ENCODE measurements around the gene THBS3.
A peak's percentile ranks its signal among the peaks of the same experiment; 100 is the strongest.
"Not testable (repeated sequence)": the region's sequence is repeated elsewhere in the genome, so short reads cannot be mapped to it uniquely, and the experiment has no call there.

Gene THBS3

DNA sequence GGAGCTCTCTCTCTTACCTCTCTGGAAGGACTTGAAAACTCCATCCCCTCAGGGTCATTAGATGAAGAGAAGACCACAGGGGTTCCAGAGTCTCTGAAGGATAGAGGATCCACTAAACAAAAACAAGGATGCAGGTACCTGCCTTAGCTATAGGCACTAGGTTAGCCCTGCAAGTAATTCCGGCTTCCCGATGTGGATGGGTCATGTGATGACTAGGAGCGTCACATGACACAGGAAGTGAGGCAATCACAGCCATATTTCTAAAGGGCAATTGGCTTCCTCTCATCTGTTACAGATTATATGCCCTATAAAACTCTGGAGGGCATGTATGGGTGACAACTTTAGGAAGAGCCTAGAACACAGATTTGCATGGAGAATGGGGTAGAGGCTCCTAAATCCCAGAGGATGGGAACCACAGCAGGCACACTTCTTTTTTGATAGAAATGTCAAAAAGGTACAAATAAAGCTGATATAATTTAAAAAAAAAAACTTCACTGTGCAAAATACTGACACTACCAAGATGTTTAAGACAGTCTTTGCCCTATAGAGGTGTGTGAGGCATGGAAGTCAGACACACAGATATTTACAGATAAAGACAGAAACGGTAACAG, 33.5 kb upstream of the THBS3 start:
- peak; percentile 75 for FAIRE-seq

DNA sequence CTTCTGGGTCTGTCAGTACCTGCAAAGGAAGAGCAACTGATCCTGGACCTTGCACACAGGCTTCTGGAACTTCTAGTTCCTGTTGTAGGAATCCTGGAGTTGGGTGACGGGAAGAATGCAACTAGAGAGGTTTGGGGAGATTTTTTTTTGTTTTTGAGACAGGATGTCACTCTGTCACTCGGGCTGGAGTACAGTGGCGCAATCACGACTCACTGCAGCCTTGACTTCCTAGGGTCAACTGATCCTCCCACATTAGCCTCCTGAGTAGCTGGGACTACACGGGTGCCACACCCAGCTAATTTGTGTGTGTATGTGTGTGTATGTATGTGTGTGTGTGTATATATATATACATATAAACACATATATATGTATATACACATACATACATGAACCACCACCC, 28.8 kb upstream of the THBS3 start:
- DNase-seq (ENCODE audit: insufficient read length, low spot score) (no peak), FAIRE-seq (no peak)
- TF ChIP-seq POLR2A (IDR thresholded peaks at IDR 0.05; ENCODE audit: low read depth, low read length) = no peak
- no peak for TF ChIP-seq TAF1 (IDR thresholded peaks at IDR 0.05; ENCODE audit: low read depth, low read length)
- TF ChIP-seq POU2F2 (IDR thresholded peaks at IDR 0.05; ENCODE audit: low read depth, low read length) = no peak

More for the DNA sequence above, 33.5 kb upstream of the THBS3 start:
- DNase-seq (ENCODE audit: insufficient read length, low spot score) = no peak
- TF ChIP-seq SPI1 (IDR thresholded peaks at IDR 0.05; ENCODE audit: low read depth, low read length) (peak; percentile 54), POLR2A (IDR thresholded peaks at IDR 0.05; ENCODE audit: low read depth, low read length) (no peak)

DNA sequence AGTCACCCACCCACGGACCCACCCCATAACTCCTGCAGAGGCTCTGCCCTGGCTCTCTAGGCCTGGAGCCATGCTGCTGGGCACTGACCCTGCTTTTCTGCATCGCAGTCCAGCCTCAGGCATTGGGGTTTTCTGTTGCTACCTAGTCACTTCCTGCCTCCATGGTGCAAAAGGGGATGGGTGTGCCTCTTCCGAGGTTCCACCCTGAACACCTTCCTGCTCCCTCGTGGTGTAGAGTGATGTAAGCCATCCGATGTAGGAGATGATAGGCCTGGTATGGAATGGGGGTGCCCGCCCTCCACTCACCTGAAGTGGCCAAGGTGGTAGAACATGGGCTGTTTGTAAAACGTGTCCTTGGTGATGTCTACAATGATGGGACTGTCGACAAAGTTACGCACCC, 27.7 kb upstream of the THBS3 start:
- DNase-seq (ENCODE audit: insufficient read length, low spot score) = not testable (repeated sequence)
- peak; percentile 23 for FAIRE-seq

DNA sequence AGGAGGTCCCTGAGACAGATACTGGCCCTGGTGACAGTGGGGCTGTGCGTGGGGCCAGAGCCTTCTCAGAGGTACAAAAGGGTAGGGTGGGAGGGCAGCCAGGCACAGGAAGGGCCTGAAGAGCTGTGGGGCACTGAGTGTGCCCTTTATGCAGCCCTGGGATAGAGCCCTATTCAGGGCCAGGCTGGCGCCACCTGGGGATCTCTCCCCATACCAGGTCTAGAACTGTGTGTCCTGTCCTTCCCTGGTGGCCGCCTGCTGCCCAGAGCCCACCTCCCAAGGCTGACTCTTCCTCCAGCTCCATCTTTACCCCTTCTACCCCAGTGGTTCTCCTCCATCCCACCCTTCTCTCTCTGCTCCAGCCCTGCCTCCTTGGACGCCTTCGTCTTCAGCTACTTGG, 25.8 kb upstream of the THBS3 start:
- DNase-seq (ENCODE audit: insufficient read length, low spot score); FAIRE-seq: not testable (repeated sequence)

DNA sequence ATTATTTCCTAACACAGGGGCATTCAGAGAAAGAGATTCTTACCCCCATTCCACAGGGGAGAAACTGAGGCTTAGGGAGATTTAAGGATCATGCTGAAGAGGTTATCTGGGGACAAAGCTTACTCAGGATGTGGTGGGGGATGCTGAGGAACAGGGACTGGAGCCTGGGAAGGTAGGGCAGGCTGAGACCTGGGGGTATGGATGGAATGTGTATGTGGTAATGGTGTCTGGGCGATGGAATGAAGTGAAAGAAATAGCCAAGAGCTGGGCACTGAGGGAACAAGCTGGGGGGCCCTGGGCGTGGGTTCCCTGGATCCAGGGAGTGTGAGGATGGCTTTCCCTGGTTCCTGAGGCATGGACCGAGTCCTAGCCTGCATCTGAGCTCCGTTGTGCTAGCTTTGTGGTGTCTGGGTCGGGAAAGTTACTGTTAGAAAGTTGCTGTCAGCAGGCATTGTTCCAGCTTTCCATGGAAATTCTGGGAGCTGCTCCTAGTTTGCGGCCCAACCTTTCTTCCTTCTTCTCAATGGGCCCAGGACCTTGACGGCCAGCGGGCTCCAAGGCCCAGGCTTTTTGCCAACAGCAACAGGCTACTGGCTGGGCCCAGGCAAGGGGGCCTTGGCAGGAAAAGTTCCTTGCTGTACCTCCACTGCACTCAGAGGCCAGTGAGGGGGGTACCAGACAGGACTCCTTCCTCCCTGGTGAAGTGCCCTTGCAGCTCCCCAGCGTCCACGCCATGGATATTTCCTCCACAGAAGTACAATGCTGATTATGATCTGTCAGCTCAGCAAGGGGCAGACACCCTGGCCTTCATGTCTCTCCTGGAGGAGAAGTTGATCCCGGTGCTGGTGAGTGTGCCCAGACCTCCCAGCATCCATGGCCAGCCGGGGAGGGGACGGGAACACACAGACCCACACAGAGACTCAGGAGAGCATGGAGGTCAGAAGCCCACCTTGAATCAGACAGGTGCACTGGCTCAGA, 24.6 kb upstream of the THBS3 start:
- DNase-seq (ENCODE audit: insufficient read length, low spot score); FAIRE-seq: not testable (repeated sequence)

DNA sequence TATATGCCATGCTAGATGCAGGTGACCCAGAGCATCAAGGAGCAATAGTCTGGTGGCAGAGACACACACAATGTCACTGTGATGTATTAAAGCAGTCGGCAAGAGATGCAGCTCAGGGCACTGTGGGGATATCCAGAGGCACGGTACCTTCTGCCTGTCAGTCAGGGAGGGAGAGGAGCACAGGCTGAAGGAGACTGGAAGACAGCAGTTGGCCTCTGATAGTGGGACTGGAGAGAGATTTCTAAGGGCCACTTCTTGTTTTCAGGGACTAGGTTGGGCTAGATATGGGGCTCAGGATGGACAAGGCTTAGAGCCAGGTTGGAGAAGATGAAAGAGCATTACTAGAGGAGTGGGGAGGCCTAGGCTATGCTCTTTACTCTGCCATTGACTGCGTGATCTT, 23.6 kb upstream of the THBS3 start:
- not testable (repeated sequence) for DNase-seq (ENCODE audit: insufficient read length, low spot score); FAIRE-seq

DNA sequence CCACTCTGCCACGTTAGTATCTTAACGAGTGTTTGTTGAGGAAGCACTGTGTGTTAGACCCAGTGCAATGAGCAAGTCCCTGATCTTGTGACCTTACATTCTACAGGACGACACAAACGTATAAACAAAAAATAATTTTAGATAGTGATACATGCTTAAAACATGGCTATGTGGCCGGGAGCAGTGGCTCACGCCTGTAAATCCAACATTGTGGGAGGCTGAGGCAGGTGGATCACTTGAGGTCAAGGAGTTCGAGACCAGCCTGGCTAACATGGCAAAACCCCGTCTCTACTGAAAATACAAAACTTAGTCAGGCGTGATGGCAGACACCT, 20.4 kb upstream of the THBS3 start:
- TF ChIP-seq TAF1 (IDR thresholded peaks at IDR 0.05; ENCODE audit: low read depth, low read length) (no peak), SPI1 (IDR thresholded peaks at IDR 0.05; ENCODE audit: low read depth, low read length) (no peak), POLR2A (IDR thresholded peaks at IDR 0.05; ENCODE audit: low read depth, low read length) (no peak), PAX5 (IDR thresholded peaks at IDR 0.05; ENCODE audit: insufficient read depth, low read length, severe bottlenecking) (no peak)
- no peak for FAIRE-seq
- no peak for DNase-seq (ENCODE audit: insufficient read length, low spot score)

DNA sequence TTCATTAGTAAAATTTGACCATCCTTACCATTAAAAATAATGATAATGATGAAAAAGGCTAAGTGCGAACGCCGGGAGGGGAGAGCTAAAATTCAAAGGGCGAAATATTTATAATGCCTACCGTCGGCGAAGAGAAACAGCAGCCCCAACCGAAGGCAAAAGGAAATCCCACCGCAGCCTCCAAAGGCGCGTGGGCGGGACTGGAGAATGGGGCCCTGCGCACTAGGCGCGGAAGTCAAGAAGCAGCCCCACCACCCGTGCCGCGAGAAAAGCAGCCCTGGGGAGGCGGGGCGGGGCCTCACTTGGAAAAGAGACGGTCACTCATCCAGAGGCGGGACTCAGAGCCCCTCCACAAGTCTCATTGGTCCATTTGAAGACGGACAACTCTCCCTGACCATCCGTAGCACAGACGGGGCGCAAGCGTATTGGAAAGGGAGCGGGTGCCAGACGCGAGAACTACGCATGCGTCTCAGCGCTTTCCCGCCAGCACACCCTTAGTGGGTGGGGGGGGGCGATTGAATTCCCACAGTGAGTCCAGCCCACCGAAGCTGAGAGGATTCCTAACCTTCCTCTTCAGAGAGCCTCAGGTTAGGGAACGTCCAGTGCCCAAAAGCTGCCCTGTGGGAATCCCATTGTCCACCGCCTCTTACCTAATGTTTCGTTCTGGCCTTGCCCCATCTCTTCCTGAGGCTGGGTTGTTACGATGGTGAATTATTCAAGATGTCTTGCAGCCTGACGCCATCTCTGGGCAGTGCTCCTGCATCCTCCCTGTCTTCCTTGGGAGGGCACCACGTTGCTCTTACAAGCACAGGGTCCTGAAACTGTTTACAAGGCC, 19.8 kb upstream of the THBS3 start:
- TF ChIP-seq TAF1 (IDR thresholded peaks at IDR 0.05; ENCODE audit: low read depth, low read length) = peak; percentile 76
- peak; percentile 63; the same call in 1 of the 2 replicates for TF ChIP-seq POU2F2 (IDR thresholded peaks at IDR 0.05; ENCODE audit: low read depth, low read length)
- peak; percentile 85 for TF ChIP-seq POLR2A (IDR thresholded peaks at IDR 0.05; ENCODE audit: low read depth, low read length)
- peak; percentile 79 for TF ChIP-seq POLR2AphosphoS5 (IDR thresholded peaks at IDR 0.05; ENCODE audit: low read depth, low read length)
- peak; percentile 23; the same call in 1 of the 2 replicates for TF ChIP-seq SPI1 (IDR thresholded peaks at IDR 0.05; ENCODE audit: low read depth, low read length)
- TF ChIP-seq PAX5 (IDR thresholded peaks at IDR 0.05; ENCODE audit: insufficient read depth, low read length, severe bottlenecking) = no peak
- FAIRE-seq (peak; percentile 92), DNase-seq (ENCODE audit: insufficient read length, low spot score) (peak; percentile 95)

DNA sequence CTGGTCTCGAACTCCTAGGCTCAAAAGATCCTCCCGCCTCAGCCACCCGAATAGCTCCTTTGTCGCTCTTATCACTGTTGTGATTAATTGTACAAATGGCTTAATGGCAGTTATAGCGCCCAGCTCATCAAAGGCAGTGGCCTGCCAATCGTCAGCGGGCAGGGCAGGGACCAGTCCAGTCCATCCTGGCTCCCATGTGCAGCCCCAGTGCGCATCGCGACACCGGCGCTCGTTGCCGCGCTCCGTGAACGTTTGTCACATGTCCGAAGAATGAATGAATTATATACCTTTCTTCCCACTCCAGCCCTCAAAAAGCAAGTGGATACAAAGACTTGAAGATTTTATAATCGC, 19.2 kb upstream of the THBS3 start:
- no peak for TF ChIP-seq PAX5 (IDR thresholded peaks at IDR 0.05; ENCODE audit: insufficient read depth, low read length, severe bottlenecking)
- no peak for TF ChIP-seq SPI1 (IDR thresholded peaks at IDR 0.05; ENCODE audit: low read depth, low read length)
- no peak for TF ChIP-seq POLR2AphosphoS5 (IDR thresholded peaks at IDR 0.05; ENCODE audit: low read depth, low read length)
- TF ChIP-seq TAF1 (IDR thresholded peaks at IDR 0.05; ENCODE audit: low read depth, low read length) = no peak; the same call in 1 of the 2 replicates
- TF ChIP-seq POLR2A (IDR thresholded peaks at IDR 0.05; ENCODE audit: low read depth, low read length) = no peak
- no peak for TF ChIP-seq POU2F2 (IDR thresholded peaks at IDR 0.05; ENCODE audit: low read depth, low read length)
- no peak for DNase-seq (ENCODE audit: insufficient read length, low spot score)
- no peak for FAIRE-seq

DNA sequence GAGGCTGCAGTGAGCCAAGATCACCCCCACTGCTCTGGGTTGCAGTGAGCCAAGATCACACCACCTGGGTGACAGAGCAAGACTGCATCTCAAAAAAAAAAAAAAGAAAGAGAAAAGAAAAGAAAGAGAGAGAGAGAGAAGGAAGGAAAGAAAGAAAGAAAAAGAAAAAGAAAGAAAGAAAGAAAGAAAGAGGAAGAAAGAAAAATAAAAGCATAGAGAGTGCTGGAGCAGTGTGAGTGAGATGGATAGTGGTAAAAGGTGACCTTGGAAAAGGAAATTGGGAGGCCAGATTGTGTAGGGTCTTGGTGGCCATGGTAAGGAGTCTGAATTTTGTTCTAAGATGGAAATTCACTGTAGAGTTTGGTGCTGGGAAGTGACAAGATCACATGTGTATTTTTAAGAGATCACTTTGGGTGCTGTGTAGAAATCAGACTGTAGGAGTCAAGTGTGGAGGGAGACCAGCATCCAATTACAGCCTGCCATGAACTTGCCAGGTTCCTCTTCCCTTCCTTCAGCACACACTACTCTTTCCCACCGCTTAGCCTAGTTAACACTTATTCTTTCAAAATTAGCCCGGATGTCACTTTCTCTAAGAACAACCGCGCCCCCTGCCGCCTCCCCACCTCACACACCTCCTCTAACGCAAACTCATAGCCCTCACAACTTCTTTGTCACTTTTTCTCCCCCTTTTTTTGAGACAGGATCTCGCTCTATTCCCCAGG, 18.7 kb upstream of the THBS3 start:
- DNase-seq (ENCODE audit: insufficient read length, low spot score) (peak; percentile 58), FAIRE-seq (peak; percentile 55)
- TF ChIP-seq POU2F2 (IDR thresholded peaks at IDR 0.05; ENCODE audit: low read depth, low read length) (no peak), SPI1 (IDR thresholded peaks at IDR 0.05; ENCODE audit: low read depth, low read length) (no peak), POLR2A (IDR thresholded peaks at IDR 0.05; ENCODE audit: low read depth, low read length) (no peak), TAF1 (IDR thresholded peaks at IDR 0.05; ENCODE audit: low read depth, low read length) (no peak), PAX5 (IDR thresholded peaks at IDR 0.05; ENCODE audit: insufficient read depth, low read length, severe bottlenecking) (no peak), POLR2AphosphoS5 (IDR thresholded peaks at IDR 0.05; ENCODE audit: low read depth, low read length) (no peak)

DNA sequence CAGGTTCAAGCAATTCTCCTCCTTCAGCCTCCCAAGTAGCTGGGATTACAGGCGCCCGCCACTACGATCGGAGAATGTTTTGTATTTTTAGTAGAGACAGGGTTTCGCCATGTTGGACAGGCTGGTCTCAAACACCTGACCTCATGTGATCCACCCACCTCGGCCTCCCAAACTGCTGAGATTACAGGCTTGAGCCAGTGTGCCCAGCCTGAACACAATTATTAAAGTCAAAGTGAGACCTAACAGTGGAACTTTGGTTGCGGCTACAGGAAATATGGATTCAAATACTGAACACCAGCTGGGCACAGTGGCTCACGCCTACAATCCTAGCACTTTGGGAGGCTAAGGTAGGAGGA, 17.7 kb upstream of the THBS3 start:
- not testable (repeated sequence) for FAIRE-seq

More for the DNA sequence above, 17.7 kb upstream of the THBS3 start:
- DNase-seq (ENCODE audit: insufficient read length, low spot score) = not testable (repeated sequence)

All from GM12891 (cell line).